H9 (cell line): ENCODE results near the gene PRSS27. TPM values are rescaled to one million over a fixed set of nuclear protein-coding genes. Genes with fewer than 3 reads are reported as not detected.
A peak's percentile ranks its signal among the peaks of the same experiment; 100 is the strongest.

Experiments
- DNase-seq: peaks from one replicate; pipeline ENCODE4 v3.0.0-alpha.2; 2017
- H2AFZ ChIP-seq: one replicate; pipeline ENCODE4 v1.6.1; 2013; ENCODE audit warnings: mild to moderate bottlenecking, low read length, control low read depth, moderate library complexity
- H2AK5ac ChIP-seq: 2 replicates; pipeline ENCODE4 v1.6.1; 2013; ENCODE audit warnings: low read length, control low read depth, mixed read lengths; ENCODE audit not compliant: insufficient read length
- H2BK120ac ChIP-seq: one replicate; pipeline ENCODE4 v1.6.1; 2013; ENCODE audit warnings: low read depth, mild to moderate bottlenecking, low read length, control low read depth, inconsistent platforms; ENCODE audit not compliant: poor library complexity, severe bottlenecking
- H2BK12ac ChIP-seq: 2 replicates; pipeline ENCODE4 v1.6.1; 2013; ENCODE audit warnings: low read length, control low read depth, mixed read lengths, low read depth; ENCODE audit not compliant: insufficient read length
- H2BK15ac ChIP-seq: 2 replicates; pipeline ENCODE4 v1.6.1; 2013; ENCODE audit warnings: low read depth, low read length, control low read depth
- H2BK20ac ChIP-seq: one replicate; pipeline ENCODE4 v1.6.1; 2013; ENCODE audit warnings: low read depth, mild to moderate bottlenecking, low read length, control low read depth, inconsistent platforms; ENCODE audit not compliant: poor library complexity, severe bottlenecking
- H2BK5ac ChIP-seq: 2 replicates; pipeline ENCODE4 v1.6.1; 2013; ENCODE audit warnings: low read length, control low read depth, mixed read lengths; ENCODE audit not compliant: insufficient read length
- H3K14ac ChIP-seq: 2 replicates; pipeline ENCODE4 v1.6.1; 2013; ENCODE audit warnings: low read length, control low read depth; ENCODE audit not compliant: insufficient read depth
- H3K18ac ChIP-seq: 2 replicates; pipeline ENCODE4 v1.6.1; 2013; ENCODE audit warnings: low read depth, mild to moderate bottlenecking, mixed read lengths, low read length, control low read depth; ENCODE audit not compliant: insufficient read length
- H3K23ac ChIP-seq: 2 replicates; pipeline ENCODE4 v1.6.1; 2013; ENCODE audit warnings: low read length, control low read depth, mixed read lengths, low read depth; ENCODE audit not compliant: insufficient read length
- H3K23me2 ChIP-seq: 2 replicates; pipeline ENCODE4 v1.6.1; 2013; ENCODE audit warnings: low read depth, mild to moderate bottlenecking, mixed read lengths, low read length, control low read depth; ENCODE audit not compliant: insufficient read length, poor library complexity, severe bottlenecking
- H3K27ac ChIP-seq: 2 replicates; pipeline ENCODE4 v1.5.1; 2013; ENCODE audit warnings: low read length, control low read depth, mixed read lengths, low read depth; ENCODE audit not compliant: insufficient read length
- H3K27me3 ChIP-seq: 2 replicates; pipeline ENCODE4 v1.6.1; 2013; ENCODE audit warnings: low read length, control low read depth, inconsistent platforms; ENCODE audit not compliant: insufficient read depth
- H3K4ac ChIP-seq: 2 replicates; pipeline ENCODE4 v1.6.1; 2013; ENCODE audit warnings: low read depth, mild to moderate bottlenecking, control low read depth, inconsistent platforms, low read length, moderate library complexity
- H3K4me1 ChIP-seq: 2 replicates; pipeline ENCODE4 v1.6.1; 2013; ENCODE audit warnings: low read length, control low read depth, inconsistent platforms; ENCODE audit not compliant: insufficient read depth
- H3K4me2 ChIP-seq: 2 replicates; pipeline ENCODE4 v1.6.1; 2013; ENCODE audit warnings: low read length, control low read depth, mixed read lengths; ENCODE audit not compliant: insufficient read length, insufficient read depth
- H3K56ac ChIP-seq: 2 replicates; pipeline ENCODE4 v1.6.1; 2013; ENCODE audit warnings: low read depth, mild to moderate bottlenecking, mixed read lengths, low read length, control low read depth; ENCODE audit not compliant: insufficient read length
- H3K79me1 ChIP-seq: 2 replicates; pipeline ENCODE4 v1.6.1; 2013; ENCODE audit warnings: low read depth, mild to moderate bottlenecking, moderate library complexity, low read length, control low read depth, inconsistent platforms; ENCODE audit not compliant: insufficient read depth, poor library complexity, severe bottlenecking
- H3K79me2 ChIP-seq: 2 replicates; pipeline ENCODE4 v1.6.1; 2013; ENCODE audit warnings: low read length, control low read depth, inconsistent platforms; ENCODE audit not compliant: insufficient read depth
- H3K9ac ChIP-seq: 2 replicates; pipeline ENCODE4 v1.6.1; 2013; ENCODE audit warnings: low read length, control low read depth, mixed read lengths; ENCODE audit not compliant: insufficient read length; ENCODE audit errors: extremely low read depth
- H3K9me3 ChIP-seq: one replicate; pipeline ENCODE4 v1.6.1; 2013; ENCODE audit warnings: low read depth, low read length, inconsistent platforms; ENCODE audit not compliant: control insufficient read depth
- H3T11ph ChIP-seq: one replicate; pipeline ENCODE4 v1.6.1; 2013; ENCODE audit warnings: mild to moderate bottlenecking, low read length, control low read depth, inconsistent platforms
- H4K20me1 ChIP-seq: one replicate; pipeline ENCODE4 v1.6.1; 2013; ENCODE audit not compliant: control insufficient read depth, insufficient read length, insufficient read depth
- H4K5ac ChIP-seq: 2 replicates; pipeline ENCODE4 v1.6.1; 2013; ENCODE audit warnings: low read depth, mild to moderate bottlenecking, mixed read lengths, low read length, control low read depth; ENCODE audit not compliant: insufficient read length
- H4K8ac ChIP-seq: replicated peaks from 2 replicates; pipeline ENCODE4 v1.6.1; 2013; ENCODE audit warnings: low read length, control low read depth, mixed read lengths, low read depth; ENCODE audit not compliant: insufficient read length
- H4K91ac ChIP-seq: 2 replicates; pipeline ENCODE4 v1.6.1; 2013; ENCODE audit warnings: low read depth, mild to moderate bottlenecking, moderate library complexity, mixed read lengths, low read length, control low read depth; ENCODE audit not compliant: insufficient read length
- H3K27ac Mint-ChIP-seq, 3 experiments: 2 replicates in 2 of 3; 3 replicates in 1 of 3; pipeline ENCODE4 v1.8.0; 2020 to 2021; ENCODE audit warnings: mixed read lengths in 3 of 3, mild to moderate bottlenecking in 1 of 3, moderate library complexity in 1 of 3
- H3K27me3 Mint-ChIP-seq: 2 replicates; pipeline ENCODE4 v1.8.0; 2021; ENCODE audit warnings: low read depth, mild to moderate bottlenecking, moderate library complexity, mixed read lengths
- H3K36me3 Mint-ChIP-seq, 3 experiments: 2 replicates in 2 of 3; 3 replicates in 1 of 3; pipeline ENCODE4 v1.8.0; 2020 to 2021; ENCODE audit warnings: low read depth in 3 of 3, mixed read lengths in 3 of 3; ENCODE audit not compliant: insufficient read depth in 1 of 3
- H3K4me1 Mint-ChIP-seq, 2 experiments: 2 replicates each; pipeline ENCODE4 v1.8.0; 2020; ENCODE audit warnings: mixed read lengths in 2 of 2
- H3K4me3 Mint-ChIP-seq, 2 experiments: 2 replicates in 1 of 2; 3 replicates in 1 of 2; pipeline ENCODE4 v1.8.0; 2020 to 2021; ENCODE audit warnings: mild to moderate bottlenecking in 2 of 2, mixed read lengths in 2 of 2, moderate library complexity in 1 of 2
- H3K9me3 Mint-ChIP-seq, 2 experiments: 2 replicates in 1 of 2; 3 replicates in 1 of 2; pipeline ENCODE4 v1.8.0; 2020; ENCODE audit warnings: mild to moderate bottlenecking in 2 of 2, mixed read lengths in 2 of 2, moderate library complexity in 1 of 2
- WGBS: extraction: QIAGEN DNeasy Blood & Tissue Kit; methylation state at CpG from one replicate; pipeline ENCODE4 v1.1.7; 2013; ENCODE audit warnings: missing lambda C conversion rate, low lambda C conversion rate, mixed read lengths; ENCODE audit not compliant: insufficient read length; ENCODE audit errors: extremely low coverage; 5-methylcytosine and 5-hydroxymethylcytosine counted together
- total RNA-seq: library from RNA; stranded (reverse); gene quantifications from 2 replicates; pipeline ENCODE4 v1.2.1, GENCODE V29; 2021
- TF ChIP-seq, protein P1 (sequence below): fragments of 200-600 bp; sonication (generic); conservative IDR thresholded peaks from 3 replicates; pipeline ENCODE4 v1.8.0; 2021; ENCODE audit warnings: antibody characterized with exemption, mild to moderate bottlenecking

The PRSS27 gene
- total RNA-seq, 1 experiment from 2014 or later, result 5.0 TPM

DNA sequence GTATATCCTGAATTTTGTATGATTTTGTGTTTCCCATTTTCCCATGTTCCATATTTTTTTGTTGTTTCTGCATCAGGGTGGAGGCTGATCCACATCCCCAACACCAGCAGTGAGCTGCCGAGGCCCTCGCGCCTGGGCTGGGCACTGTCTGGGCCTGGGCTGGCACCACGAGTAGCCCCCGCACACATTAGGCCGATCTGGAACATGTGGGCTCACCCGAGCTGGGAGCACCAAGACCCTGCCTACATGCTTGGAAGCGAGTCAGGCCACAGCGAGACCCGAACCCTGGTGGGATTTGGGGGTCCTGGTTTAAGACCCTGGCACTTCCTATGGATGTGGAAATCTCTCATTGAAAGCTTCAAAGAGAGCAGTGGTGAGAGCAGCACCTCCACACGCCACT, 29.2 kb downstream of the PRSS27 start:
- H3K9me3 Mint-ChIP-seq, result no peaks in the 10 kb centered on the region
- H2AK5ac ChIP-seq, result no peak overlapping the region
- H3K56ac ChIP-seq, result no peak overlapping the region
- no peak overlapping the region for H3T11ph ChIP-seq
- H4K91ac ChIP-seq, result no peak overlapping the region
- H3K9me3 ChIP-seq, result no peaks in the 10 kb centered on the region
- no peak overlapping the region for H3K27ac ChIP-seq
- peaks cover 5% of the 10 kb centered on the region; the same call in 1 of the 2 replicates for H3K79me2 ChIP-seq
- H3K14ac ChIP-seq, result no peak overlapping the region
- no peak overlapping the region for H3K9ac ChIP-seq
- H3K23me2 ChIP-seq, result no peaks in the 10 kb centered on the region
- H2BK15ac ChIP-seq, result no peak overlapping the region
- no peaks in the 10 kb centered on the region for H4K20me1 ChIP-seq
- no peak overlapping the region; a peak in 1 of 5 replicates for H3K4me3 Mint-ChIP-seq
- H4K8ac ChIP-seq, result no peak overlapping the region
- peaks cover 5% of the 10 kb centered on the region for H3K79me1 ChIP-seq
- H2BK12ac ChIP-seq, result no peak overlapping the region
- no peak overlapping the region for H2BK20ac ChIP-seq
- no peak overlapping the region for H2AFZ ChIP-seq
- TF ChIP-seq, protein P1, sequence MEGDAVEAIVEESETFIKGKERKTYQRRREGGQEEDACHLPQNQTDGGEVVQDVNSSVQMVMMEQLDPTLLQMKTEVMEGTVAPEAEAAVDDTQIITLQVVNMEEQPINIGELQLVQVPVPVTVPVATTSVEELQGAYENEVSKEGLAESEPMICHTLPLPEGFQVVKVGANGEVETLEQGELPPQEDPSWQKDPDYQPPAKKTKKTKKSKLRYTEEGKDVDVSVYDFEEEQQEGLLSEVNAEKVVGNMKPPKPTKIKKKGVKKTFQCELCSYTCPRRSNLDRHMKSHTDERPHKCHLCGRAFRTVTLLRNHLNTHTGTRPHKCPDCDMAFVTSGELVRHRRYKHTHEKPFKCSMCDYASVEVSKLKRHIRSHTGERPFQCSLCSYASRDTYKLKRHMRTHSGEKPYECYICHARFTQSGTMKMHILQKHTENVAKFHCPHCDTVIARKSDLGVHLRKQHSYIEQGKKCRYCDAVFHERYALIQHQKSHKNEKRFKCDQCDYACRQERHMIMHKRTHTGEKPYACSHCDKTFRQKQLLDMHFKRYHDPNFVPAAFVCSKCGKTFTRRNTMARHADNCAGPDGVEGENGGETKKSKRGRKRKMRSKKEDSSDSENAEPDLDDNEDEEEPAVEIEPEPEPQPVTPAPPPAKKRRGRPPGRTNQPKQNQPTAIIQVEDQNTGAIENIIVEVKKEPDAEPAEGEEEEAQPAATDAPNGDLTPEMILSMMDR, result no peak
- no peak for DNase-seq
- peak overlapping the region in 2 of 3 experiments; percentile 54 to 79; a peak in 3 of 7 replicates for H3K27ac Mint-ChIP-seq
- H3K27me3 Mint-ChIP-seq, result no peaks in the 10 kb centered on the region
- peaks cover 0 to 6% of the 10 kb centered on the region in 2 experiments; a peak in 2 of 4 replicates for H3K4me1 Mint-ChIP-seq
- H3K4me2 ChIP-seq, result no peak overlapping the region
- WGBS, result no CpG with 5 or more reads among the region's 11 CpGs
- no peak overlapping the region for H2BK5ac ChIP-seq
- H3K4me1 ChIP-seq, result no peaks in the 10 kb centered on the region
- H3K18ac ChIP-seq, result no peak overlapping the region
- H4K5ac ChIP-seq, result no peak overlapping the region
- H3K4ac ChIP-seq, result no peak overlapping the region
- H2BK120ac ChIP-seq, result no peak overlapping the region
- H3K23ac ChIP-seq, result no peak overlapping the region
- no peaks in the 10 kb centered on the region for H3K27me3 ChIP-seq
- peaks cover 0 to 2% (median 2%) of the 10 kb centered on the region in 3 experiments; a peak in 2 of 7 replicates for H3K36me3 Mint-ChIP-seq
